ACC112 (cell line): ENCODE data around the gene CBX3.
A peak's percentile ranks its signal among the peaks of the same experiment; 100 is the strongest.
"Not testable (repeated sequence)": the region's sequence is repeated elsewhere in the genome, so short reads cannot be mapped to it uniquely, and the experiment has no call there.

ENCODE experiments used
- H2AFZ ChIP-seq: fragments of 200-600 bp; sonication (generic); one replicate; pipeline ENCODE4 v1.6.0; 2017; ENCODE audit warnings: antibody characterized with exemption, low read length; ENCODE audit not compliant: unreplicated experiment
- H3K27ac ChIP-seq: fragments of 200-600 bp; sonication (generic); 2 replicates; pipeline ENCODE4 v1.5.1; 2014; ENCODE audit warnings: low read depth, mild to moderate bottlenecking, antibody characterized with exemption, low read length, moderate library complexity
- H3K27me3 ChIP-seq: fragments of 200-600 bp; sonication (generic); 2 replicates; pipeline ENCODE4 v1.6.1; 2014; ENCODE audit warnings: mild to moderate bottlenecking, antibody characterized with exemption, low read length, moderate library complexity, mixed read lengths; ENCODE audit not compliant: insufficient read depth
- H3K36me3 ChIP-seq: fragments of 200-600 bp; sonication (generic); 2 replicates; pipeline ENCODE4 v1.6.1; 2016; ENCODE audit warnings: mild to moderate bottlenecking, antibody characterized with exemption, low read length, moderate library complexity, mixed read lengths; ENCODE audit not compliant: insufficient read depth
- H3K4me1 ChIP-seq: fragments of 200-600 bp; sonication (generic); one replicate; pipeline ENCODE4 v1.6.1; 2016; ENCODE audit warnings: low read length, mixed read lengths; ENCODE audit not compliant: insufficient read depth, unreplicated experiment, control insufficient read depth
- H3K4me3 ChIP-seq: fragments of 200-600 bp; sonication (generic); 2 replicates; pipeline ENCODE4 v1.5.1; 2014; ENCODE audit warnings: mild to moderate bottlenecking, low read depth, low read length
- H3K79me2 ChIP-seq: fragments of 200-600 bp; sonication (generic); one replicate; pipeline ENCODE4 v1.6.0; 2016; ENCODE audit warnings: low read length; ENCODE audit not compliant: control insufficient read depth, unreplicated experiment, insufficient read depth

The CBX3 gene

DNA sequence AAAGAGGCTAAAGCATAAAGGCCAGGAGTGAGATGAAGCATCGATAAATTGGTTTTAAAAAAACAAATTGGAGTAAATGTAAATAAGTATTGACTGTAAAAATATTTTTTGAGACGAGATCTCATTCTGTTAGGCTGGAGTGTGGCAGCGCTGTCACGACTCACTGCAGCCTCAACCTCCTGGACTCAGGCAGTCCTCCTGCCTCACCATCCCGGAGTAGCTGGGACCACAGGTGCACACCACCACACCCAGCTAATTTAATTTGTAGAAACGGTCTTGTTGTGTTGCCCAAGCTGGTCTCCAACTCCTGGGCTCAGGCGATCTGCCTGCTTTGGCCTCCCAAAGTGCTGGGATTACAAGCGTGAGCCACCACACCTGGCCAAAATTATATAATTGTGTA, 18.8 kb upstream of the CBX3 start:
- Histone ChIP-seq H2AFZ (no peak overlapping the region), H3K36me3 (peaks cover 5% of the 10 kb centered on the region; the same call in 1 of the 2 replicates), H3K27ac (no peak overlapping the region), H3K27me3 (no peaks in the 10 kb centered on the region), H3K4me1 (peaks cover 9% of the 10 kb centered on the region), H3K4me3 (no peak overlapping the region), H3K79me2 (no peaks in the 10 kb centered on the region)

DNA sequence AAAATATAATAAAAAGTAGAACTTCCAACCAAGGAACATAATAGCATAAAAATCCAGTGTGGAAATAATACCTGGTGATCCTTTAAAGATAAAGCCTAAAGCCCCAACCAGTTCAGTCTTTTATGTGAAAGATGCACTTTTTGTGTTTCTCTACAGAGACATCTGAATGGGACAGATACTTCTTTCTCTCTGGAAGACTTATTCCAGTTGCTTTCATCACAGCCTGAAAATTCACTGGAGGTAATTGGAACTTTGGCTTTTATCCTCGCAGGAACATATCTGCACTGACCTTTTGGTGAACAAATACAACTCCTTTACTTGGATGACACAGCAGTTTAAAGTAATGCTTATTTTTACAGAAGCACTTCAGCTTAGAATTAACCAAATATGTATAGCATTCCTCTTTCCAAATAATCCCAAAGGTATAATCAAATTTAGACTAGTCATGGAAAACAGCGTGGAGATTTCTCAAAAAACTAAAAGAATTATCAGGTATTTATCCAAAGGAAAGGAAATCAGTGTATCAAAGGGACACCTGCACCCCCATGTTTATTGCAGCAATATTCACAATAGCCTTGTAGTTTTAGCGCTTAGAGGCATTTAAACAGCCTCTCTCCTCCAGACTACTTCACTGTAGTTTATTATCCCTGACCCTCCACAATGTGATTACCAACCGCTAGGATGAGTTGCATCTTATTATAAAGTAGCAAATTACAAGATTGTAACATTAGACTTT, 17.8 kb upstream of the CBX3 start:
- Histone ChIP-seq H3K27ac (peak overlapping the region; percentile 42), H3K27me3 (no peaks in the 10 kb centered on the region), H3K36me3 (peaks cover 14% of the 10 kb centered on the region), H3K4me3 (no peak overlapping the region), H3K79me2 (no peaks in the 10 kb centered on the region), H2AFZ (no peak overlapping the region), H3K4me1 (peaks cover 10% of the 10 kb centered on the region)

DNA sequence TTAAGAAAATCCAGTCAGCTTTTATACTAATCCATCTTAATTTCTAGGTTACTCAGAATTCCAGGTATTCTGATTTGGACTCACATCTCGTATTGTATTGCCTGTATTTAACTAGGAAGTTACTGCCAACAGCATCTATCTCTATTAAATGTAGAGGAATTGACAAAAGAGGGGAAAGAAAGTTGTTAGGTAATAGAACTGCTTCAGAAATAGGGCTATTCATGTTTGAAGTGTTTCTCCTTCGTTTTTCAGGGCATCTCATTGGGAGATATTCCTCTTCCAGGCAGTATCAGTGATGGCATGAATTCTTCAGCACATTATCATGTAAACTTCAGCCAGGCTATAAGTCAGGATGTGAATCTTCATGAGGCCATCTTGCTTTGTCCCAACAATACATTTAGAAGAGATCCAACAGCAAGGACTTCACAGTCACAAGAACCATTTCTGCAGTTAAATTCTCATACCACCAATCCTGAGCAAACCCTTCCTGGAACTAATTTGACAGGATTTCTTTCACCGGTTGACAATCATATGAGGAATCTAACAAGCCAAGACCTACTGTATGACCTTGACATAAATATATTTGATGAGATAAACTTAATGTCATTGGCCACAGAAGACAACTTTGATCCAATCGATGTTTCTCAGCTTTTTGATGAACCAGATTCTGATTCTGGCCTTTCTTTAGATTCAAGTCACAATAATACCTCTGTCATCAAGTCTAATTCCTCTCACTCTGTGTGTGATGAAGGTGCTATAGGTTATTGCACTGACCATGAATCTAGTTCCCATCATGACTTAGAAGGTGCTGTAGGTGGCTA, 17.1 kb upstream of the CBX3 start:
- H3K4me1 ChIP-seq, H3K4me3 ChIP-seq, H2AFZ ChIP-seq, H3K27me3 ChIP-seq, H3K79me2 ChIP-seq: not testable (repeated sequence)
- Histone ChIP-seq H3K36me3 (peaks cover 22% of the 10 kb centered on the region), H3K27ac (peak overlapping the region; percentile 42)

GRCh38 chr7:26185131-26185843, 16.3 kb upstream of the CBX3 start:
- Histone ChIP-seq H3K4me3 (no peak overlapping the region), H3K79me2 (peaks cover 2% of the 10 kb centered on the region), H3K27ac (no peak overlapping the region), H3K36me3 (peaks cover 29% of the 10 kb centered on the region), H3K27me3 (no peaks in the 10 kb centered on the region), H3K4me1 (peaks cover 10% of the 10 kb centered on the region), H2AFZ (no peak overlapping the region)

- Histone ChIP-seq H3K27ac (no peak overlapping the region), H3K27me3 (no peaks in the 10 kb centered on the region), H3K4me3 (no peak overlapping the region), H3K4me1 (peaks cover 10% of the 10 kb centered on the region), H3K36me3 (peaks cover 34% of the 10 kb centered on the region), H2AFZ (no peak overlapping the region), H3K79me2 (peaks cover 6% of the 10 kb centered on the region)
These were observed 15.7 kb upstream of the CBX3 start for GRCh38 chr7:26185844-26186180.

DNA sequence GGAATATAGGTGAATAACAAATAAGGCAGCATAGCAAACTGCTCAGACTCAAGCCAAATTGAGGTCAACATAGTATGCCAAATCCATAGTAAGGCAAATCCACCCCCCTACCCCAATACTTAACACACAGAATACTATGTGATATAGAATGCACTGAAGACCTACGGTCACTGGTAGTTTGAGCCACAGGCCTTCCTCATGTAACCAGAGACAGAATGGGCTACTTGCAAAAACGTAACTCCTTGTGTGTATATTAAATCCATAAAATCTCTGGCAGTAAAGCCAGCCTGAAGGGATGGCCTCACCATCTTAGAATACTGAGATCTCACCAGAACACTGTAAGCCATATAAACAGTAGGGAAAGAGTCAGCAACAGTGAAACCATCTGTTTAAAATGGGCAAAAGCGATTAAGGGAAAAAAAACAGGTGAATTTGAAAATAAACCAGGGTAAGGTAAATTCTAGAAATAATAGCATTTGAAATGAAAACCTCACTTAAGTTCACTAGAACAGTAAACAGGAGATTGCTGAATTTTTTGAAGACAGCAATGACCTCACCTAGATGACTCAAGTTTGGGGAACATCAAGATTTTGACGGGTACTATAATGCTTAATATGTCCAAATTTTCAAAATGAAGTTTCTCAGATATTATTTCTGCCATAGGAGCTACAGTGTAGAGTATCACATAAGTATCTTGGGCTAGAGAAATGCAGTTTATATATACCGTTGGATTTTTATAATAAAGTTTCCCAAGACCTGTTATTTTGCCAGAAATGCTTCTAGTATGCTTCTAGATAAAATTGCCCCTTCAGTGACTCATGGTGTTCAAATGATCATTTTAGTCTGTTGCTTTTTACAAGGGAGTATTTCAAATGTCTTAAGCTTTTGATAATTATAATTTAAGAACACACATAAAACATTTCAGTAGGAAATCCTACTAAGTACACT, 14.9 kb upstream of the CBX3 start:
- Histone ChIP-seq H2AFZ (no peak overlapping the region), H3K27me3 (no peaks in the 10 kb centered on the region), H3K27ac (no peak overlapping the region), H3K79me2 (peaks cover 6% of the 10 kb centered on the region), H3K36me3 (peaks cover 42% of the 10 kb centered on the region), H3K4me1 (peaks cover 10% of the 10 kb centered on the region), H3K4me3 (no peak overlapping the region)

DNA sequence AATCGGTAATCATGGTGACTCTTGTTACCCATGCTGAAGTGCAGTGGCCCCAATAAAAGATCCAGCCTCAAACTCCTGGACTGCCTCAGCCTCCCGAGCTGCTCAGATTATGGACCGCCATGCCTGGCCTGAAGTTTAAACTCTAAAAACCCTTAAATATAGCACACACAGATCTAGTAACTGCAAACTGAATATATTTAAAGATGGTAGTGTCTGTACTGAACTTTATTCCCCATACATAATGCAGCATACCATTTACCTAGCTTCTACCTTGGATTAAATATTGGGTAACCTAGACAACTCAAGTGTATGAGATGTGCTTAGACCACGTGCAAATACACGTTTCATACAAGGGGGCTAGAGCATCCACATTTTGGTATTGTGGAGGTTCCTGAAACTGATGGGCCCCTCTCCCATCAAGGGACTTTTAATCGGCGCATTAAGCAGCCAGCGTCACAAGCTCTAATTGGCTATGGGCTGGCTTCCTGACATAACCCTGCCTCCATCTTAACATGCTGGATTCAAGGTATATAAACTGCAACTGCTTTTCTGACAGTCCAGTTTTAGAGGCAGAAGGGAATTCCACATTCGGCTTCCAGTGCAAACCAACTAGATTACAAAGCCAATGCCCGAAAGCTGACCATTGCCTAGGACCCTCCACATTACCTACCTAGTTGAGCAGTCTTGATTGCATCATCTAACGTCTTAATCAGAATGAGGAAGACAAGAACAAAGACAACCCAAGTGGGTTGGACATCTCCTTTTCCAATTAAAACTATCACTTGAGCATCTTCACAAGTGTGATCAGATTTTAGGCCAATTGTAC, 14.0 kb upstream of the CBX3 start:
- Histone ChIP-seq H3K36me3 (peaks cover 51% of the 10 kb centered on the region), H3K4me3 (no peak overlapping the region), H3K27me3 (no peaks in the 10 kb centered on the region), H2AFZ (no peak overlapping the region), H3K79me2 (peaks cover 15% of the 10 kb centered on the region), H3K27ac (no peak overlapping the region), H3K4me1 (peaks cover 11% of the 10 kb centered on the region)

GRCh38 chr7:26188206-26188956, 13.2 kb upstream of the CBX3 start:
- no peaks in the 10 kb centered on the region for H3K27me3 ChIP-seq
- peaks cover 23% of the 10 kb centered on the region for H3K79me2 ChIP-seq
- H3K4me1 ChIP-seq: peaks cover 17% of the 10 kb centered on the region
- no peak overlapping the region for H3K27ac ChIP-seq
- peaks cover 59% of the 10 kb centered on the region for H3K36me3 ChIP-seq
- H3K4me3 ChIP-seq: no peak overlapping the region
- H2AFZ ChIP-seq: no peak overlapping the region

- no peak overlapping the region for H3K4me3 ChIP-seq
- peaks cover 18% of the 10 kb centered on the region for H3K4me1 ChIP-seq
- no peaks in the 10 kb centered on the region for H3K27me3 ChIP-seq
- peaks cover 30% of the 10 kb centered on the region for H3K79me2 ChIP-seq
- H3K27ac ChIP-seq: no peak overlapping the region
- no peak overlapping the region for H2AFZ ChIP-seq
- peaks cover 66% of the 10 kb centered on the region for H3K36me3 ChIP-seq
These were observed 12.5 kb upstream of the CBX3 start for GRCh38 chr7:26188957-26189541.
